Measurements from ENCODE around the gene PRRC1. TPM values are rescaled to one million over a fixed set of nuclear protein-coding genes. Genes with fewer than 3 reads are reported as not detected.
A peak's percentile ranks its signal among the peaks of the same experiment; 100 is the strongest.

Gene PRRC1
- total and polyA plus RNA-seq, 2 experiments from 2014 or later = 64.7 to 70.7 TPM

DNA sequence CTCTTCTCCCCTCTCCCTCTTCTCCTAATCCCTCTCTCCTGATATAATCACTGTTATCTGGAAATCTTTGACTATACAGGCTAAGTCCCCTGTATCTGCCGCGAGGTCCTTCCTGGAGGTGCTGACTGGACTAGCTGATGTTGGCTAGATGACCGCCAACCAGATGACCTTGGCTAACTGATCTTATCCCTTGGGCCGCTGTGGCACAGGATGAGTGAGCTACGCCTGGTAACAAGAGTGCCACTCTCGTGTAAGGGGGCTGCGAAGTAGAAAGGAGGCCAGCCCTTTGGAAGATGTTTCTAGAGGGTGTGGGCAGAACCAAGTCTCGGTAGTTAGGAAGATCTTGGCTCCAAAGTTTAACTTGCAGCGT lies 345 bp upstream of the PRRC1 start:
- Histone ChIP-seq H2AFZ (peak overlapping the region; percentile 100), H3K27me3 (ENCODE audit: insufficient read depth) (no peaks in the 10 kb centered on the region), H3K4me3 (peak overlapping the region; percentile 98), H3K36me3 (ENCODE audit: insufficient read depth) (peaks cover 19% of the 10 kb centered on the region), H3K27ac (ENCODE audit: low read depth) (no peak overlapping the region), H4K20me1 (replicated peaks; ENCODE audit: insufficient read depth) (peaks cover 10% of the 10 kb centered on the region; the same call in 1 of the 2 replicates), H3K79me2 (replicated peaks; ENCODE audit: insufficient read depth) (peaks cover 43% of the 10 kb centered on the region), H3K4me2 (peak overlapping the region; percentile 77), H3F3A (replicated peaks; ENCODE audit: low read depth) (no peaks in the 10 kb centered on the region), H3K4me1 (ENCODE audit: insufficient read depth) (peaks cover 6% of the 10 kb centered on the region; the same call in 1 of the 2 replicates), H3K9me2 (ENCODE audit: insufficient read depth) (no peaks in the 10 kb centered on the region)
- ATAC-seq (peak; percentile 8; the same call in 2 of the 3 replicates), DNase-seq (ENCODE audit: low spot score) (no peak)
- Mint-ChIP-seq H3K4me3 (peak overlapping the region; percentile 81), H3K36me3 (ENCODE audit: low read depth) (peaks cover 31% of the 10 kb centered on the region), H3K27me3 (ENCODE audit: insufficient read depth, low read depth, poor library complexity) (peaks cover 7% of the 10 kb centered on the region), H3K9me3 (peaks cover 17% of the 10 kb centered on the region), H3K27ac (peak overlapping the region; percentile 76; the same call in 1 of the 2 replicates), H3K4me1 (peaks cover 13% of the 10 kb centered on the region)
- TF ChIP-seq, protein P1, sequence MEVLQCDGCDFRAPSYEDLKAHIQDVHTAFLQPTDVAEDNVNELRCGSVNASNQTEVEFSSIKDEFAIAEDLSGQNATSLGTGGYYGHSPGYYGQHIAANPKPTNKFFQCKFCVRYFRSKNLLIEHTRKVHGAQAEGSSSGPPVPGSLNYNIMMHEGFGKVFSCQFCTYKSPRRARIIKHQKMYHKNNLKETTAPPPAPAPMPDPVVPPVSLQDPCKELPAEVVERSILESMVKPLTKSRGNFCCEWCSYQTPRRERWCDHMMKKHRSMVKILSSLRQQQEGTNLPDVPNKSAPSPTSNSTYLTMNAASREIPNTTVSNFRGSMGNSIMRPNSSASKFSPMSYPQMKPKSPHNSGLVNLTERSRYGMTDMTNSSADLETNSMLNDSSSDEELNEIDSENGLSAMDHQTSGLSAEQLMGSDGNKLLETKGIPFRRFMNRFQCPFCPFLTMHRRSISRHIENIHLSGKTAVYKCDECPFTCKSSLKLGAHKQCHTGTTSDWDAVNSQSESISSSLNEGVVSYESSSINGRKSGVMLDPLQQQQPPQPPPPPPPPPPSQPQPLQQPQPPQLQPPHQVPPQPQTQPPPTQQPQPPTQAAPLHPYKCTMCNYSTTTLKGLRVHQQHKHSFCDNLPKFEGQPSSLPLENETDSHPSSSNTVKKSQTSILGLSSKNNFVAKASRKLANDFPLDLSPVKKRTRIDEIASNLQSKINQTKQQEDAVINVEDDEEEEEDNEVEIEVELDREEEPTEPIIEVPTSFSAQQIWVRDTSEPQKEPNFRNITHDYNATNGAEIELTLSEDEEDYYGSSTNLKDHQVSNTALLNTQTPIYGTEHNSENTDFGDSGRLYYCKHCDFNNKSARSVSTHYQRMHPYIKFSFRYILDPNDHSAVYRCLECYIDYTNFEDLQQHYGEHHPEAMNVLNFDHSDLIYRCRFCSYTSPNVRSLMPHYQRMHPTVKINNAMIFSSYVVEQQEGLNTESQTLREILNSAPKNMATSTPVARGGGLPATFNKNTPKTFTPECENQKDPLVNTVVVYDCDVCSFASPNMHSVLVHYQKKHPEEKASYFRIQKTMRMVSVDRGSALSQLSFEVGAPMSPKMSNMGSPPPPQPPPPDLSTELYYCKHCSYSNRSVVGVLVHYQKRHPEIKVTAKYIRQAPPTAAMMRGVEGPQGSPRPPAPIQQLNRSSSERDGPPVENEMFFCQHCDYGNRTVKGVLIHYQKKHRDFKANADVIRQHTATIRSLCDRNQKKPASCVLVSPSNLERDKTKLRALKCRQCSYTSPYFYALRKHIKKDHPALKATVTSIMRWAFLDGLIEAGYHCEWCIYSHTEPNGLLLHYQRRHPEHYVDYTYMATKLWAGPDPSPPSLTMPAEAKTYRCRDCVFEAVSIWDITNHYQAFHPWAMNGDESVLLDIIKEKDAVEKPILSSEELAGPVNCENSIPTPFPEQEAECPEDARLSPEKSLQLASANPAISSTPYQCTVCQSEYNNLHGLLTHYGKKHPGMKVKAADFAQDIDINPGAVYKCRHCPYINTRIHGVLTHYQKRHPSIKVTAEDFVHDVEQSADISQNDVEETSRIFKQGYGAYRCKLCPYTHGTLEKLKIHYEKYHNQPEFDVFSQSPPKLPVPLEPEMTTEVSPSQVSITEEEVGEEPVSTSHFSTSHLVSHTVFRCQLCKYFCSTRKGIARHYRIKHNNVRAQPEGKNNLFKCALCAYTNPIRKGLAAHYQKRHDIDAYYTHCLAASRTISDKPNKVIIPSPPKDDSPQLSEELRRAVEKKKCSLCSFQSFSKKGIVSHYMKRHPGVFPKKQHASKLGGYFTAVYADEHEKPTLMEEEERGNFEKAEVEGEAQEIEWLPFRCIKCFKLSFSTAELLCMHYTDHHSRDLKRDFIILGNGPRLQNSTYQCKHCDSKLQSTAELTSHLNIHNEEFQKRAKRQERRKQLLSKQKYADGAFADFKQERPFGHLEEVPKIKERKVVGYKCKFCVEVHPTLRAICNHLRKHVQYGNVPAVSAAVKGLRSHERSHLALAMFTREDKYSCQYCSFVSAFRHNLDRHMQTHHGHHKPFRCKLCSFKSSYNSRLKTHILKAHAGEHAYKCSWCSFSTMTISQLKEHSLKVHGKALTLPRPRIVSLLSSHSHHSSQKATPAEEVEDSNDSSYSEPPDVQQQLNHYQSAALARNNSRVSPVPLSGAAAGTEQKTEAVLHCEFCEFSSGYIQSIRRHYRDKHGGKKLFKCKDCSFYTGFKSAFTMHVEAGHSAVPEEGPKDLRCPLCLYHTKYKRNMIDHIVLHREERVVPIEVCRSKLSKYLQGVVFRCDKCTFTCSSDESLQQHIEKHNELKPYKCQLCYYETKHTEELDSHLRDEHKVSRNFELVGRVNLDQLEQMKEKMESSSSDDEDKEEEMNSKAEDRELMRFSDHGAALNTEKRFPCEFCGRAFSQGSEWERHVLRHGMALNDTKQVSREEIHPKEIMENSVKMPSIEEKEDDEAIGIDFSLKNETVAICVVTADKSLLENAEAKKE (CRISPR knock-in tag; IDR thresholded peaks at IDR 0.05) = no peak
- TF ChIP-seq ZNF114 (CRISPR knock-in tag; IDR thresholded peaks at IDR 0.05) = peak; percentile 59; the same call in 1 of the 2 replicates

DNA sequence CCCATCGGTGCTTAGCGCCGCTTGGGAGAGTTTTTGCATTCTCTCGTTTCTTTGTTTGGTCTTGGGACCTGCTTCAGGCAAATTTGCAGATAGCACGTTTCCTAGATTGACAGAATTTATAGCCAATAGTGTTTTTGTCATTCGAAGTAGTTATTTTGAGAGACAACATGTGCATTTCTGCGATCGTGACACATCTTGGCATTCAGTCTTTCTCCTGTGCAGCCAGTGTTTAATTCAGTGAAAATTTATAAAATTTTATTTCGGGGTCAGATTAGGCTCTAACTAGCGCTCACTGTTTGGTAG lies 830 bp downstream of the PRRC1 start:
- peaks cover 10% of the 10 kb centered on the region; the same call in 1 of the 2 replicates for H4K20me1 ChIP-seq (replicated peaks; ENCODE audit: insufficient read depth)
- H2AFZ ChIP-seq = no peak overlapping the region
- no peaks in the 10 kb centered on the region for H3K9me2 ChIP-seq (ENCODE audit: insufficient read depth)
- H3K4me1 ChIP-seq (ENCODE audit: insufficient read depth) = peaks cover 6% of the 10 kb centered on the region; the same call in 1 of the 2 replicates
- Mint-ChIP-seq H3K27ac (peak overlapping the region; percentile 83), H3K36me3 (ENCODE audit: low read depth) (peaks cover 43% of the 10 kb centered on the region), H3K4me1 (peaks cover 13% of the 10 kb centered on the region), H3K9me3 (peaks cover 17% of the 10 kb centered on the region), H3K4me3 (peak overlapping the region; percentile 89), H3K27me3 (ENCODE audit: insufficient read depth, low read depth, poor library complexity) (peaks cover 7% of the 10 kb centered on the region)
- H3K36me3 ChIP-seq (ENCODE audit: insufficient read depth) = peaks cover 24% of the 10 kb centered on the region
- no peaks in the 10 kb centered on the region for H3K27me3 ChIP-seq (ENCODE audit: insufficient read depth)
- H3K79me2 ChIP-seq (replicated peaks; ENCODE audit: insufficient read depth) = peaks cover 55% of the 10 kb centered on the region
- H3F3A ChIP-seq (replicated peaks; ENCODE audit: low read depth) = no peaks in the 10 kb centered on the region
- H3K4me2 ChIP-seq = peak overlapping the region; percentile 82
- peak overlapping the region; percentile 92 for H3K27ac ChIP-seq (ENCODE audit: low read depth)
- DNase-seq (ENCODE audit: low spot score) = no peak
- H3K4me3 ChIP-seq = peak overlapping the region; percentile 98
- no peak for ATAC-seq
- TF ChIP-seq STAT1 (IDR thresholded peaks at IDR 0.05; ENCODE audit: unreplicated experiment) (no peak), ZNF114 (CRISPR knock-in tag; IDR thresholded peaks at IDR 0.05) (no peak), CREB1 (CRISPR knock-in tag; IDR thresholded peaks at IDR 0.05; ENCODE audit: low read depth) (no peak), EZH2phosphoT487 (IDR thresholded peaks at IDR 0.05; ENCODE audit: unreplicated experiment) (no peak), NANOG (IDR thresholded peaks at IDR 0.05; ENCODE audit: borderline replicate concordance) (no peak), ZNF331 (CRISPR knock-in tag; IDR thresholded peaks at IDR 0.05; ENCODE audit: low read depth) (no peak), EZH2 (IDR thresholded peaks at IDR 0.05; ENCODE audit: low read depth, unreplicated experiment) (no peak)
- TF ChIP-seq, protein P2, sequence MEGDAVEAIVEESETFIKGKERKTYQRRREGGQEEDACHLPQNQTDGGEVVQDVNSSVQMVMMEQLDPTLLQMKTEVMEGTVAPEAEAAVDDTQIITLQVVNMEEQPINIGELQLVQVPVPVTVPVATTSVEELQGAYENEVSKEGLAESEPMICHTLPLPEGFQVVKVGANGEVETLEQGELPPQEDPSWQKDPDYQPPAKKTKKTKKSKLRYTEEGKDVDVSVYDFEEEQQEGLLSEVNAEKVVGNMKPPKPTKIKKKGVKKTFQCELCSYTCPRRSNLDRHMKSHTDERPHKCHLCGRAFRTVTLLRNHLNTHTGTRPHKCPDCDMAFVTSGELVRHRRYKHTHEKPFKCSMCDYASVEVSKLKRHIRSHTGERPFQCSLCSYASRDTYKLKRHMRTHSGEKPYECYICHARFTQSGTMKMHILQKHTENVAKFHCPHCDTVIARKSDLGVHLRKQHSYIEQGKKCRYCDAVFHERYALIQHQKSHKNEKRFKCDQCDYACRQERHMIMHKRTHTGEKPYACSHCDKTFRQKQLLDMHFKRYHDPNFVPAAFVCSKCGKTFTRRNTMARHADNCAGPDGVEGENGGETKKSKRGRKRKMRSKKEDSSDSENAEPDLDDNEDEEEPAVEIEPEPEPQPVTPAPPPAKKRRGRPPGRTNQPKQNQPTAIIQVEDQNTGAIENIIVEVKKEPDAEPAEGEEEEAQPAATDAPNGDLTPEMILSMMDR (conservative IDR thresholded peaks at IDR 0.05; ENCODE audit: low read depth in 2 of 2) = no peak
- TF ChIP-seq, protein P3, sequence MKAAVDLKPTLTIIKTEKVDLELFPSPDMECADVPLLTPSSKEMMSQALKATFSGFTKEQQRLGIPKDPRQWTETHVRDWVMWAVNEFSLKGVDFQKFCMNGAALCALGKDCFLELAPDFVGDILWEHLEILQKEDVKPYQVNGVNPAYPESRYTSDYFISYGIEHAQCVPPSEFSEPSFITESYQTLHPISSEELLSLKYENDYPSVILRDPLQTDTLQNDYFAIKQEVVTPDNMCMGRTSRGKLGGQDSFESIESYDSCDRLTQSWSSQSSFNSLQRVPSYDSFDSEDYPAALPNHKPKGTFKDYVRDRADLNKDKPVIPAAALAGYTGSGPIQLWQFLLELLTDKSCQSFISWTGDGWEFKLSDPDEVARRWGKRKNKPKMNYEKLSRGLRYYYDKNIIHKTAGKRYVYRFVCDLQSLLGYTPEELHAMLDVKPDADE (IDR thresholded peaks at IDR 0.05) = no peak
